ENCODE results near the gene ACVR2B. TPM values are rescaled to one million over a fixed set of nuclear protein-coding genes. Genes with fewer than 3 reads are reported as not detected.

Gene ACVR2B
- total RNA-seq, 1 donor from 2014 or later = 56.7 TPM

DNA sequence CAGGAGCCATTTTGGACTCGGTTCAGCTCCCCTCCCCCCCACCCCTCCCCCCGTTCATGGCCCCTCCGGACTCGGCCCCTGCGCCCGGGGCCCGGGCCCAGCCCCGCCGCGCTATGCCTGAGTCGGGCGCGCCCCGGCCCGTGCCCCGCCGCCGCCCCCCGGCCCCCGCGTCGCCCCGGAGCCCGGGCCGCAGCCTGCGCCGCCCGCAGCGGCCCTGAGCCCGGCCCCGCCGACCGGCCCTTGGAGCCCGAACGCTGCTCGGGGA lies 155 bp downstream of the ACVR2B start:
- no peaks in the 10 kb centered on the region for H3K9me3 Mint-ChIP-seq (ENCODE audit: unreplicated experiment)
- H3K4me1 Mint-ChIP-seq (ENCODE audit: unreplicated experiment) = peaks cover 34% of the 10 kb centered on the region
- TF ChIP-seq CTCF (IDR thresholded peaks at IDR 0.05; ENCODE audit: unreplicated experiment) = no peak
- no peak overlapping the region for H3K27ac Mint-ChIP-seq (ENCODE audit: unreplicated experiment)
- DNase-seq (ENCODE audit: low spot score) = no peak
- peak overlapping the region; percentile 99 for H3K4me3 Mint-ChIP-seq (ENCODE audit: unreplicated experiment)
- peaks cover 20% of the 10 kb centered on the region for H3K27me3 Mint-ChIP-seq (ENCODE audit: unreplicated experiment)
- H3K36me3 Mint-ChIP-seq (ENCODE audit: low read depth, unreplicated experiment) = peaks cover 8% of the 10 kb centered on the region

GRCh38 chr3:38454178-38454883 lies 641 bp downstream of the ACVR2B start:
- Mint-ChIP-seq H3K27ac (ENCODE audit: unreplicated experiment) (peak overlapping the region; percentile 93), H3K4me1 (ENCODE audit: unreplicated experiment) (peaks cover 36% of the 10 kb centered on the region), H3K27me3 (ENCODE audit: unreplicated experiment) (peaks cover 20% of the 10 kb centered on the region), H3K9me3 (ENCODE audit: unreplicated experiment) (no peaks in the 10 kb centered on the region), H3K4me3 (ENCODE audit: unreplicated experiment) (peak overlapping the region; percentile 99), H3K36me3 (ENCODE audit: low read depth, unreplicated experiment) (peaks cover 8% of the 10 kb centered on the region)
- no peak for TF ChIP-seq CTCF (IDR thresholded peaks at IDR 0.05; ENCODE audit: unreplicated experiment)
- DNase-seq (ENCODE audit: low spot score) = peak; percentile 40

DNA sequence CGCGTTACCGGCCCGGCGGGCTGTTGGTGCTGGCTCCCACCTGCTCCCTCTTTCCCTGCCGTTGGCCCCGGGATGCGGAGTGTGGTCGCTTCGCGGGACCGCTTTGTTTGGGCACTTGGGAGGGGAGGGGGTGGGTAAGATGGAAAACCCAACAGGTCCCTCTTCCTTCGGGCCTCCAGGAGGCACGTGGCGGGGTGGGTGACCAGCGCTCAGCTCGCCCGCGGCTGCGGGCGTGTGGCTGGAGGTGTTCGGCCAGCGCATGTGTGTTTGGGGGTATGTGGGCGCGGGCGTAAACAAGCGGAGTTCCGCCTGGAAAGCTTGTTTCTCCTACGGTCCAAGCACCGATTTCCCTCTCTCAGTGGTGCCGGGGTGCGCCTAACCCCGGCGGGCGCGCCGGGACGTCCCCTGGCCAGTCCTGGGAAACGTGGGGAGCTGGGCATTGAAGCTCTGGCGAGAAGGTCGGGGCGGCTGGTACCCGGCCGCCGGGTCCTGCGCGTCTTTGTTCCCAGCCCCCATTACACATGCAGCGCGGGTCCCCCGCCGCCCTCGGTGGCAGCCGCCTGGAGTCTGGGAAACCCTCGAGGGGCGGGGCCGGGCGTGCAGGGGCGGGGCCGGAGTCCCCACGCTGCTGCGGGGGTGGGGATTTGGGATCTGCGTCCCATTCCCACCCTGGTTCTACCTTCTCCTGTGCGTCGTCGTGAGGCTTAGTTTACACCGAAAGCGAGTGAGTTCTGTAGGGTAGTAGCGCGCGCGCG lies 1.4 kb downstream of the ACVR2B start:
- TF ChIP-seq CTCF (IDR thresholded peaks at IDR 0.05; ENCODE audit: unreplicated experiment) = no peak
- H3K4me3 Mint-ChIP-seq (ENCODE audit: unreplicated experiment) = peak overlapping the region; percentile 99
- H3K9me3 Mint-ChIP-seq (ENCODE audit: unreplicated experiment) = no peaks in the 10 kb centered on the region
- H3K36me3 Mint-ChIP-seq (ENCODE audit: low read depth, unreplicated experiment) = peaks cover 8% of the 10 kb centered on the region
- peaks cover 23% of the 10 kb centered on the region for H3K27me3 Mint-ChIP-seq (ENCODE audit: unreplicated experiment)
- DNase-seq (ENCODE audit: low spot score) = peak; percentile 68
- peak overlapping the region; percentile 76 for H3K27ac Mint-ChIP-seq (ENCODE audit: unreplicated experiment)
- peaks cover 40% of the 10 kb centered on the region for H3K4me1 Mint-ChIP-seq (ENCODE audit: unreplicated experiment)

DNA sequence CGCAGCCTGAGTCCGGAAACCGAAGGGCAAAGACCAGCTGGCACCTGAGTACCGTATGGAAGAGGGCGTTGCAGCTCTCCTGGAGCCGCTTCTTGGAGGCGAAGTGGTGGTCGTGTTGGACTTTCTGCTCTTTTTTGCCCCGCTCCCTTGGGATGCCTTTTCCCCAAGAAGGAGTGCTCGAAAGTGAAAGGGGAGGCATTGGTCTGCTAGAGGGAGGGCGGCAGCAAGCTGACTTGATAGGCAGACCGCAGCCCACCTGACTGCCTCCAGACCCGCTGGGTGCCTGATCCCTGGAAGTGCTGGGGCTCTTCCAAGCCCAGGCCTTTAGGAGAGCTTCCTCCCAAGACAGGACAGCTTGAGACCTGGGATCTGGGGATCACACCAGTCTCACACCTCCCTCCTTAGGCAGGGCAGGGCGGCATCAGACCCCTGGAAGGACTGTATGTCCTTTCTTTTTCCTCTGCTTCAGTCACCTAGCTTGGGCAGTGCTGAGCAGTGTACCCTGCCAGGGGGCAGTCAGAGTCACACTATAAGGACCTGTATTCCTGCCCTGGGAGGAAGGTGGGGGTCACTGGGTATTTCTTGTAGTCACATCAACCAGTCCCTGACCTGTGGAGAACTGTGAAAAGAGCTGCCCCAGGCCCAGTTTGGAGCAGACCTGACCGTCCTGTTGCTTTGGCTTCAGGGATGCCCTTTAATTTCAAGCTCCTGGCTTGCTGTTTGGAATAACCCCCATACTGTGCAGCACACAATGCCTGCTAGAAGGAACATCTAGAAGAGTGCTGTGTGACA lies 2.1 kb downstream of the ACVR2B start:
- H3K27me3 Mint-ChIP-seq (ENCODE audit: unreplicated experiment) = peaks cover 23% of the 10 kb centered on the region
- H3K27ac Mint-ChIP-seq (ENCODE audit: unreplicated experiment) = peak overlapping the region; percentile 76
- peaks cover 5% of the 10 kb centered on the region for H3K36me3 Mint-ChIP-seq (ENCODE audit: low read depth, unreplicated experiment)
- TF ChIP-seq CTCF (IDR thresholded peaks at IDR 0.05; ENCODE audit: unreplicated experiment) = no peak
- H3K9me3 Mint-ChIP-seq (ENCODE audit: unreplicated experiment) = no peaks in the 10 kb centered on the region
- H3K4me3 Mint-ChIP-seq (ENCODE audit: unreplicated experiment) = peak overlapping the region; percentile 92
- peaks cover 48% of the 10 kb centered on the region for H3K4me1 Mint-ChIP-seq (ENCODE audit: unreplicated experiment)
- DNase-seq (ENCODE audit: low spot score) = no peak
